Right cardiac atrium (tissue), 5 donors: ENCODE results near the gene TNFSF11. TPM values are rescaled to one million over a fixed set of nuclear protein-coding genes. Genes with fewer than 3 reads are reported as not detected.

Experiments
- ATAC-seq, 2 donors: fragments of 200-7000 bp; cut with Tn5 transposase; one replicate each; pipeline versions ENCODE4 v1.8.0 to v1.9.1; 2020; ENCODE audit warnings: moderate library complexity in 2 of 2, mild to moderate bottlenecking in 1 of 2
- DNase-seq, 3 donors: peaks; one replicate each; pipeline ENCODE4 v3.0.0-alpha.2; 2020
- H3K27ac ChIP-seq: one replicate; pipeline ENCODE4 v1.5.1; 2013; ENCODE audit warnings: mild to moderate bottlenecking, low read length, control low read depth, moderate library complexity
- H3K27me3 ChIP-seq: one replicate; pipeline ENCODE4 v1.6.1; 2013; ENCODE audit not compliant: control insufficient read depth, insufficient read depth
- H3K4me1 ChIP-seq: one replicate; pipeline ENCODE4 v1.6.1; 2013; ENCODE audit warnings: low read length; ENCODE audit not compliant: control insufficient read depth, insufficient read depth
- H3K4me3 ChIP-seq: one replicate; pipeline ENCODE4 v1.5.1; 2013; ENCODE audit warnings: low read length, control low read depth
- H3K9me3 ChIP-seq: one replicate; pipeline ENCODE4 v1.6.1; 2013; ENCODE audit warnings: low read length; ENCODE audit not compliant: control insufficient read depth
- WGBS: extraction: QIAGEN DNeasy Blood & Tissue Kit; methylation state at CpG from one replicate; pipeline ENCODE4 v1.1.7; 2013; 5-methylcytosine and 5-hydroxymethylcytosine counted together
- intact Hi-C, 4 donors: fragments of 100-400 bp; cut with DNase I; formaldehyde crosslinking; loops; one replicate each; pipeline versions ENCODE4 v1.11.0 to v1.14.0; 2022 to 2023
- polyA plus RNA-seq: library from polyadenylated mRNA; stranded (reverse); fragments of 200-250 nt; gene quantifications from one replicate; pipeline ENCODE4 v1.2.3, GENCODE V29; 2013
- total RNA-seq, 4 donors: library from RNA; stranded (reverse); fragmentation: NEBNext Ultra II Directional; extraction: Animal tissue kit (Norgen Biotek cat#: 25700); gene quantifications; one replicate each; pipeline ENCODE4 v1.2.1, GENCODE V29; 2021
- donor health status: healthy with polysubstance abuse.
- donor health status: DM: no; HTN: yes; CAD: no.
- donor health status: DM: no; HTN: no; CAD: no.
- donor health status: DM: no; HTN: yes; CAD: no; lungs with severe emphysema.
- donor health status: DM: yes; HTN: yes; CAD: no.

TNFSF11 gene
- total and polyA plus RNA-seq, 5 donors: 0.29 TPM; not detected in 4

DNA sequence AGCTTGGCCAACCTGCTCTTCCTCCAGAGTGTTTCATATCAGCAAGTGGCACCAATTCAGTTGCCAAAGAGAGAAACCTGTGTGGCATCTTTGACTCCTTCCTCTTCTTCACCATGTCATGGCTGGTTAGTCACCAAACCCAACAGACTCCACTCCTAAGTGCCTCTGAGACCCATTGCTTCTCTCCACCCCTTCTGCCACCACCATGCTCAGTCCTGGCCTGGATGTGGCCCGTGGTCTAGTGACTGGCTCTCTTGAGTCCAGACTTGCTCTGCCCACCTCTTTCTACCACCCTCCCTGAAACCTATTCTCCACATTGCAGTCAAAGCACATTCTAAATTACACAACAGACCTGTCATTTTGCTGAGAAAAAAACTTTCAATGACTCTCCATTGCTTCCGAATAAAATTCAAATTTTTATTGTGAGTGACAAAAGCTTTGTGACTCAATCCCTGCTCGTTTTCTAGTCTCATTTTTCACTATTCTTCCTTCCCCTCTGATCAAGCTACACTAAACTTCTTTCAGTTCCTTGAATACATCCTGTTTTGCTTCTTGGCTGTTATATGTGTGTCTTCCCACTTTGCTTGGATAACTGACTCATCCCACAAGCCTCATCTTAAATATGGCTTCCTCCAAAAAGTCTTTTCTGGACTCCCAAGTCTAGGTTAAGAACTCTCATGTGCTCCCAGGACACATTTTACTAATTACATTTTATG, 12.0 kb upstream of the TNFSF11 start:
- Histone ChIP-seq H3K27me3 (no peaks in the 10 kb centered on the region), H3K27ac (no peak overlapping the region), H3K4me3 (no peak overlapping the region), H3K4me1 (no peaks in the 10 kb centered on the region), H3K9me3 (no peaks in the 10 kb centered on the region)
- DNase-seq (no peak), ATAC-seq (no peak)
- intact Hi-C loops: no loop called here
- WGBS: 59% methylated on average over 3 of the region's 3 CpGs

DNA sequence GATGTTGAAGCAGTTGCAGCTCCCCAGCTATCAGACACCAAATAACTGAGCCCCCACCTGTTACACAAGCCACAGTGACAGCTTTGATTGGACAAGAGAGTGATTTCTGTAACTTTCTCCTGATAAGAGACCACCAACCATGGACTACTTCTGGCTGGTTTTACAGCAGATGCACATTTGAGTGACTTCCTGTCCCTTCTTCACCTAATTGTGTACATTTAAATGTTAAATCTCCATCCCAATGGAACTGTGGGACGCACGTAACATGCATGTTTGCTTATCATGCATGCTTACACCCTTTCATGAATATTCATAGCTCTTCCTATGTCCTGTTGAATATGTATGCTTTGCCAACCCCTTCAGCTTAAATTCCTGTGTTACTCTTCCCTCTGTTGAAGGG, 6.0 kb upstream of the TNFSF11 start:
- intact Hi-C loops: no loop called here
- WGBS: 48% methylated on average over 2 of the region's 2 CpGs
- no peak for ATAC-seq
- Histone ChIP-seq H3K4me1 (no peaks in the 10 kb centered on the region), H3K9me3 (no peaks in the 10 kb centered on the region), H3K27me3 (no peaks in the 10 kb centered on the region), H3K27ac (no peak overlapping the region), H3K4me3 (no peak overlapping the region)
- DNase-seq: no peak

- no peak for ATAC-seq
- H3K27ac ChIP-seq: no peak overlapping the region
- no peak overlapping the region for H3K4me3 ChIP-seq
- no peaks in the 10 kb centered on the region for H3K4me1 ChIP-seq
- 56% methylated on average over 3 of the region's 3 CpGs for WGBS
- no peak for DNase-seq
- no peaks in the 10 kb centered on the region for H3K9me3 ChIP-seq
- intact Hi-C loops: no loop called here
- no peaks in the 10 kb centered on the region for H3K27me3 ChIP-seq
Observed at GRCh38 chr13:42569576-42570344, 4.2 kb upstream of the TNFSF11 start.

DNA sequence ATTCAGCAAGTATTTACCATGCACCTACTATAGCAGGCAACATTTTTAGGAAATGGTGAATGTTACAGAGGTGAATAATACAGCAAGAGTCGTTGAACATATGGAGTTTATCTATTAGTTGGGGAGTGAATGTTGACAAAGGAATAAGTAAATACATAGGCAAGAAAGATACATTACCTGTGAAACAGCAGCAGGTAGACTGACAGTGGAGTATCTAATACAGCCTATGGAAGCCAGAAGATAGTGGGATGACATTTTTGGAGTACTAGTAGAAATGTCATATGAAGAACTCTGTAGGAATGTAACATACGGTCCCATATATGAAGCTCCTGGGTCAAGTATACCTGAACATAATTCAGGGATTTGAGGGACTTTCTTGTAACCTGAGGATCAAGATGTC, 2.1 kb upstream of the TNFSF11 start:
- Histone ChIP-seq H3K4me1 (peaks cover 2% of the 10 kb centered on the region), H3K4me3 (no peak overlapping the region), H3K27me3 (peaks cover 2% of the 10 kb centered on the region), H3K27ac (no peak overlapping the region), H3K9me3 (no peaks in the 10 kb centered on the region)
- no peak for DNase-seq
- intact Hi-C loops: no loop called here
- ATAC-seq: no peak
- WGBS: 87% methylated on average over 2 of the region's 2 CpGs

- Histone ChIP-seq H3K27ac (no peak overlapping the region), H3K9me3 (no peaks in the 10 kb centered on the region), H3K4me3 (peak overlapping the region; percentile 18), H3K27me3 (peaks cover 2% of the 10 kb centered on the region), H3K4me1 (peaks cover 2% of the 10 kb centered on the region)
- WGBS: 3% methylated on average over 51 of the region's 51 CpGs
- DNase-seq (no peak), ATAC-seq (peak in 1 of 2 donors; percentile 18)
- intact Hi-C loops: no loop called here
Observed at GRCh38 chr13:42574435-42575311, 721 bp downstream of the TNFSF11 start.

GRCh38 chr13:42575938-42576337, 2.0 kb downstream of the TNFSF11 start:
- Histone ChIP-seq H3K27ac (no peak overlapping the region), H3K4me3 (no peak overlapping the region), H3K27me3 (peaks cover 2% of the 10 kb centered on the region), H3K4me1 (peaks cover 2% of the 10 kb centered on the region), H3K9me3 (no peaks in the 10 kb centered on the region)
- intact Hi-C loops: no loop called here
- ATAC-seq (no peak), DNase-seq (no peak)
- WGBS: 85% methylated on average over 7 of the region's 7 CpGs

GRCh38 chr13:42577538-42577937, 3.6 kb downstream of the TNFSF11 start:
- intact Hi-C loops: no loop called here
- DNase-seq (no peak), ATAC-seq (no peak)
- H3K4me3 ChIP-seq: no peak overlapping the region
- peaks cover 2% of the 10 kb centered on the region for H3K27me3 ChIP-seq
- H3K4me1 ChIP-seq: peaks cover 2% of the 10 kb centered on the region
- H3K27ac ChIP-seq: no peak overlapping the region
- H3K9me3 ChIP-seq: no peaks in the 10 kb centered on the region
- 56% methylated on average over 4 of the region's 4 CpGs for WGBS

DNA sequence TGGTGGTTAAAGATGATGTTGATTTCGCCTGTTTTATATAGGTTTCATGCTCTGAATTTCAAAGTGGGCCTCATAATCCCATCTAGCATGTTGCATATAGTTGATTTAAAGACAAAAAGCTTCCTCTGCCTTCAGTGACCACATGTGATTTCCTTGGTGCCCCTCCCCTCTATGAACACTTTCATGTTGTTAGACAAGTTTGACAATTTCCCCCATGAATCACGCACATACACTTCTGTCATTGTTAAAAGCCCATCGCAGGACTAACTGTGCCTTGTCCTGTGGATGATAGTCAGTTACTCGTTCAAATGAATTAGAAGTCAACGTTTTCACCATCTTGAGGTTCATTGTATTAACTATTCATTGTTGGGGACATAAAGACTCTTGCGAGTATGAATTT, 6.7 kb downstream of the TNFSF11 start:
- Histone ChIP-seq H3K4me1 (no peaks in the 10 kb centered on the region), H3K4me3 (no peak overlapping the region), H3K27ac (no peak overlapping the region), H3K9me3 (no peaks in the 10 kb centered on the region), H3K27me3 (peaks cover 2% of the 10 kb centered on the region)
- DNase-seq (no peak), ATAC-seq (no peak)
- WGBS: 70% methylated on average over 6 of the region's 6 CpGs
- intact Hi-C loops: no loop called here

GRCh38 chr13:42581427-42581826, 7.5 kb downstream of the TNFSF11 start:
- ATAC-seq: no peak
- intact Hi-C loops: no loop called here
- H3K27me3 ChIP-seq: no peaks in the 10 kb centered on the region

DNA sequence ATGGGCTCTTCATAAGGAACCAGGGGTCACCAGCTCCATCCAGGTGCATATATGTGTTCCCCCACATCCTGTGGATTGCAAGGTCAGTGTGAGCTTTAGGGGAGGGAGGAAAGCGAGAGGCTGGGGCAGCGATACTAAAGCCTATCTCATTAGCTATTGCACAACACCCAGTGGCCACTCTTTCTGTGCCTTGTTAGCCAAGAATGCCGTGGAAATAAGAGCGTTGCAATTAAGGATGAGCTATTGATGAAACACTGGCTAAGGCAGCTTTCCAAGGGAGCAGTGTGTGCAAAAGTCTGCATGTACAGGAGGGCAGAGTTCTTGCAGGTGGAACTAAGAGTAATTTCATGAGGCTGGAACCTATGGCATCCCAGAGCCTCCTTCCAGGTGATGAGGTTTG, 17.6 kb downstream of the TNFSF11 start:
- Histone ChIP-seq H3K27me3 (no peaks in the 10 kb centered on the region), H3K9me3 (no peaks in the 10 kb centered on the region), H3K4me3 (no peak overlapping the region), H3K4me1 (no peaks in the 10 kb centered on the region), H3K27ac (no peak overlapping the region)
- DNase-seq (no peak), ATAC-seq (no peak)
- 71% methylated on average over 4 of the region's 4 CpGs for WGBS
- intact Hi-C loops: loop anchor here in 1 of 4 donors (10.0 kb wide), 1 partner anchor 1283 kb away; the partner anchor contains the start of genes CCDC122 and LACC1

More at GRCh38 chr13:42581427-42581826, 7.5 kb downstream of the TNFSF11 start:
- H3K4me1 ChIP-seq: no peaks in the 10 kb centered on the region
- WGBS: 85% methylated on average over 4 of the region's 4 CpGs
- H3K27ac ChIP-seq: no peak overlapping the region
- H3K4me3 ChIP-seq: no peak overlapping the region
- H3K9me3 ChIP-seq: no peaks in the 10 kb centered on the region
- DNase-seq: no peak
